ENCODE data around the gene MAN1B1.
"Not testable (repeated sequence)": the region's sequence is repeated elsewhere in the genome, so short reads cannot be mapped to it uniquely, and the experiment has no call there.

MAN1B1 gene

DNA sequence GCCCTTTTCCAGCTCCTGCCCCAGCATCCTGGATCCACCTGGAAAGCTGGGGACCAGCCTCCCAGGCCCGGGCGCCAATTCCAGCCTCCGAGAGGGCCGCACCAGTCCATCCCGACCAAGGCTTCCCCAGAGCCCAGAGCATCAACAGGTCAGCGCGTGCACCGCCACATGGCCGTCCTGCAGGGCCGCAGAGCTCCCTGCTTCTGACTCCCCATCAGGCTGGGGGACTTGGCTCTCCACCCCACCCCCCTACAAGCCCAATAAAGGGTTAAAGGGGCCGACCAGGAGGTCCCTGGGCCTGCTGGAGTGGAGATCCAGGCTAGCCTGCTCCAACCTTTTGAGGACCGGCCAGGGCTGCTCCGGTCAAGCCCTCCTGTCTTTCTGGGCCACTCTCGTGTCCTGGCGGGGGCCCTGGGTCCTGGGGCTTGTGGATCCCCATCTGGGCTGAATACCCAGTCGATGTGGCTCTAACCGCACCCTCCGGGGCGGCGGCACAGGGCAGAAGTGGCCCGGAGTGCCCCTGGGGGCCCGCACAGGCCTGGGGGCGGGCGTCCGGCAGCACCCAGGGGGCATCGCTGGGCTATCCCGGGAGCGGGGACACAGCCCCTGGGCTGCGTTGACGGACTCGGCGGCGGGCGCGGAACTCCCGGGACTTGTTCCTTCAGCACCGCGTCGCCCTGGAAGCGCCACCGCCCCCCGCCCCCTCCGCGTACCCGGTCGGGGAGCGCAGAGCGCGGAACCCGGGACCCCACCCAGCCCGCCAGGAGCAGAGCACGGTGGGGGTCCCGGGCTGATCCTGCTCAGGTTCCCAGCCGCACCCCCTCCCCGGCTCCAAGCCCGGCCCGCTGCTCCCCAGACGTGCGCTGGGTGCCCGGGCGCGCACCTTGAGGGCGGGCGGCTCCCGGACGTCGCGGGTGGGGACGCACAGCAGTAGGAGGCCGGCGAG is 33.5 kb upstream of the MAN1B1 start:
- no peak for DNase-seq (ENCODE audit: low read depth in 2 of 2)

DNA sequence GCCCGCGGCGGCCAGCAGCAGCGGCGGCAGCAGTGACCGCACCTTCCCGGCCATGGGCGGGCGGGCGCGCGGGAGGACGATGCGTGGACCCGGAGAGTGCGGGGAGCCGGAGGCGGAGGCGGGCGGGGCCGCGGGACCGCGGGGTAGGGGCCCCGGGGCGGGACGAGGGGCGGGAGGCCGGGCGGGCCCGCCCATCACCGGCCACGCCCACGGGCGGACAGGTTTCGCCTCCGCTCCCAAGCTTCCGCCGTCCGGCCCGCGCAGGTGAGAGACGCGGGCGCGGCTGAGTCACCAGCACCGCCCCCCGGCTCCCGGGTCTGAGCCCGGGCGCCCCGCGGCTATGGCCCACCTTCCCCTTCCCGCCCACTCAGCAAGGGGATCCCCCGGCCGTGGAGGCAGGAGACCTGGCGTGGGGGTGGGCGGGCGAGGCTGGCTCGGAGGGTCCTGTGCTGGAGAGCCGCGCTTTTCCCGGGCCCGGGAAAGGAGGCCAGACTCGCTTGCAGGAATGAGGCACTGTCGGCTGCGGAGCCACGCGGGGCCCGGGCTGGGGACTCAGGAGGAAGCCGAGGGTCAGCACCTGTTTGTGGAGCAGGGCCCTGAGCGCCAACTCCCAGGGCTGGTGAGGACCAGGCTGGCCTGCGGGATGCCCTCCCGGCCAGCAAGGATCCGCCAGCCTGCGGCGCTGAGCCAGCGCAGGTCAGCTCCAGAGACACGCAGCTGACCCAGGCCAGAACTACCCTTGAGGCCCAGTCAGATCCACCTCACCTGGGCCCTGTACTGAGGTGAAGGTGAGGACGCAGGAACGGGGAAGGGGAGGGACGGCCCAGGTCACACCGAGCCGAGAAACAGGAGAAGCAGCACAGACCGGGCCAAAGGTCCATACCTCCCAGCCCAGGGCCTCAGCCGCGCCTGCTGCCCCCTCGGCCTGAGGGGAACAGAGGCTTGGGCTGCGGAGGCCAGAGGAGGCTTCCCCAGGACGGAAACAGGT is 32.5 kb upstream of the MAN1B1 start, which contains the start of gene ENTPD2:
ENTPD2 (minus strand) TSS at position 118 of the 988 bp plus-strand sequence; CDS start at position 54, 64 bp downstream.
- no peak for DNase-seq (ENCODE audit: low read depth in 2 of 2)

DNA sequence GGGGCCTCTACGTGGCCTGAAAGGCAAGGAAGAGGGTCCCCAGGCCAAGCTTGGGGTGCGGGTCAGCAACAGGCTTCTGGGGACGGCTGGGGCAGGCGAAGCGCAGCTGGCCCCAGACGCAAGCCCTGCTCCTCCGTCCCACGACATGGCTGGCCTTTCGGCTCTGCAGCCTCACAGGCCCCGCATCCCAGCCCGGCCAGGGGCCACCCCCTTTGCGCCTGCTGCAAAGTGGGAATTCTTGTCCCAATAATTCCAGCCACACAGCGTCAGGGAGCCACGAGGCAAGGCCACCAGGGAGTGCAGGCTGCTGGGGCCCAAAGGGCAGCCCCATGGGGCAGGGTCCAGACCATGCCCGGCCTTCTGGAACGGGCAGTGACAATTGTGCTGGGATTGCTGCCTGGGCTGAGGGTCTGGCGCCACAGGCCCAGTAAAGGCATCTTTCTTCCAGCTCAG is 31.8 kb upstream of the MAN1B1 start:
- DNase-seq (ENCODE audit: low read depth in 2 of 2), result no peak

DNA sequence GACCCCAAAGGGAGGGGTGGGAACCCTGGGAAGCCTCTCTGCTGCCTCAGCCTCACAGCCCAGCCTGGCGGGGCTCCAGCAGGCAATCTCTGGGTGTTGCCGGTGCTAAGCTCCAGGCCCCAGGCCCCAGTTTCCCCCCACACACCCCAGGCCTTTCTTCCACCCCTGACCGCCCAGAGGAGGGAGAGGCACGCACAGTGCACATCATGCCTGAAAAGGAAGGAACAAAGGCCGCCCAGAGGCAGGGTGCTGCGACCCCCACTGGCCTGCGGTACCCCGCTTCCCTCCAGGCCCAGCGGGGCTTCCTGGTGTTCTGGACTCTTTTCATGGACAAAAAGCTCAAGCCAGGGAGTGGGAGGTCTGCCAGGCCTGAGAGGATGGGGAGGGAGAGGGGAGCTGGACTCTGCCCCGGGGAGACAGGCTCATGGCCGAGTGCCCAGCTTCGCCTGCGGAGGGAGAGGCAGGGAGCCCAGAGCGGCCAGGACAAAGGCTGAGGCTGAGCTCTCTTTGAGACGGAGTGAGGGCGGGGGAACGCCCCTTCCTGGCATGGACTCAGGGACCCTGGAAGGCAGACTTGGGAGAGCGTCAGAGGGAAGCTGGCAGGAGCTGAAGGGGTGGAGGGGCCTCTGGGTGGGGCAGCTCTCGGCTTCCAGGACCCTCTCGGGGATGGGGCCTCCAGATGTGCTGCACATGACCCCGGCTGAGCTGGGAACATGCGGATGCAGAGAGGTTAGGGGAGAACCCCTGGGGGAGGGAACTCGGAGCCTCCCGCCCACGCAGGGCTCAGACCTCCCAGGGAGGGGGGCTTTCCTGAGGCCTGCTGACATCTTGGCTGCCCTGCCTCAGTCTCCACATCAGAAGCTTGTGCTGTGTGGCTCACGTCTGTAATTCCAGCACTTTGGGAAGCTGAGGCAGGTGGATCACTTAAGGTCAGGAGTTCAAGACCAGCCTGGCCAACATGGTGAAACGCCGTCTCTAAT is 31.1 kb upstream of the MAN1B1 start:
- DNase-seq (ENCODE audit: low read depth in 2 of 2), result no peak

DNA sequence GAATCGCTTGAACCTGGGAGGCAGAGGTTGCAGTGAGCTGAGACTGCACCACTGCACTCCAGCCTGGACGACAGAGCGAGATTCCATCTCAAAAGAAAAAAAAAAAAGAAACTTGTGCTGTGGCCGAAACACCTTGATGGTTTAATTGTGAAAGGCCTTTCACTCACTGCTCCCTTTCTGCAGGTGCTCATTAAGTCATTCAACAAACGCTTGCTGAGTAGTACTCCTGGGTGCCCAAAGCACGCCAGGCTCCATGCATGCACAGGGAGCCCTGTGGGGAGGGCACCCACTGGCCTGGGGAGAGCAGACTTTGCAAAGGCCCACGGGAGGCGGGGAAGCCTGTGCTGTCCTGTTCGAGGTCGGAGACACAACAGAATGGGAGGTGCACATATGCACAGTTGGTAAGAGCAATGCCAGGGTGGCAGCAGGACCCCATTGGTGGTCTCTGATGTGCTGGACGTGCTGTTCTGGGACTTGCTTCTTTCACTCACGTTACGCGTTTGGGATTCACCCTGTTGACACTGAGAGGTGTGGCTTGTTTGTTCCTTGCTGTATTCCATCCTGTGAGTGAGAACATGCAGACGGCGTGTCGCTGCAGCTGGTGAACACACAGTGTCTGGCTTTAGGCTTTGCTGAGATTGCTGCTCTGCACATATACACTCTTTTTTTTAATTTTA is 29.9 kb upstream of the MAN1B1 start:
- no peak for DNase-seq (ENCODE audit: low read depth in 2 of 2)

DNA sequence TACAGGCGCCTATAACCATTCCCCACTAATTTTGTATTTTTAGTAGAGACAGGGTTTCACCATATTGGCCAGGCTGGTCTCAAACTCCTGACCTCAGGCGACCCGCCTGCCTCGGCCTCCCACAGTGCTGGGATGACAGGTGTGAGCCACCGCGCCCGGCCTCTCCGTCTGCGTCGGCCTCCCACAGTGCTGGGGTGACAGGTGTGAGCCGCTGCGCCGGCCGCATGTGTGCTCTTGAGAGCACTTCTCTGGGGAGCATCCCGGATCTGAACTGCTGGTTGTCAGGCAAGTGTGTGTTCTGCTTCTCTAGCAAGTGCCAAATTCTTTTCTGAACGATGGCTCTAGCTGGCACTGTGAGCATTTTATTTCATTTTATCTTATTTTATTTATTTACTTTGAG is 29.2 kb upstream of the MAN1B1 start:
- DNase-seq (ENCODE audit: low read depth in 2 of 2), result no peak

DNA sequence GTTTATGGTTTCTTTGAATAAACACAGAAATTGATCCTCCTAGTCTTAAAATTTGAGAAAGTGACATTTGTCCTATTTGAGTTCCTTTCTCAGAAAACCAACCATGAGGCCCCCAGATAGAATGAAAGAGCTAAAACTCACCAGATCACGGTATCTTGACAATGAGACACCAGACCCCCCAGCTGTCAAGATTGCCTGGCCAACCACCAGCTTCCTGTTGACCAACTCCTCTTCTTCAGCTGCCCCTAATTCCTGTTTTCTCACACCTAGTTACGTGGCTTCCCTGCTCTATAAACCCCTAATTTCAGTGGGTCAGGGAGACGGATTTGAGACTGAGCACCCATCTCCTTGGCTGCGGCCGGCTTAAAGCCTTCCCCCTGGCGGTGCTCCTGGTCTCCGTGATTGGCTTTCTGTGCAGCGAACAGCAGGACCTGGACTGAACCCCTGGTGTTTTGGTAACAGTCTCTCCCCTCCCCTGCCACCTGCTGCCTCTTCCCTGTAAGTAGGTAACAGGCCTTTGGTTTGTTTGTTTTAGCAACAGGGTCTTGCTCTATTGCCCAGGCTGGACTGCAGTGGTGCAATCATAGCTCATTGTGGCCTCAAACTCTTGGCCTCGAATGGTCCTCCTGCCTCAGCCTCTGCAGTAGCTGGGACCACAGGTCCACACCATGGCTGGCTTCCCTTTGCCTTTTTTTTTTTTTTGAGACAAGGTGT is 28.1 kb upstream of the MAN1B1 start:
- no peak for DNase-seq (ENCODE audit: low read depth in 2 of 2)

DNA sequence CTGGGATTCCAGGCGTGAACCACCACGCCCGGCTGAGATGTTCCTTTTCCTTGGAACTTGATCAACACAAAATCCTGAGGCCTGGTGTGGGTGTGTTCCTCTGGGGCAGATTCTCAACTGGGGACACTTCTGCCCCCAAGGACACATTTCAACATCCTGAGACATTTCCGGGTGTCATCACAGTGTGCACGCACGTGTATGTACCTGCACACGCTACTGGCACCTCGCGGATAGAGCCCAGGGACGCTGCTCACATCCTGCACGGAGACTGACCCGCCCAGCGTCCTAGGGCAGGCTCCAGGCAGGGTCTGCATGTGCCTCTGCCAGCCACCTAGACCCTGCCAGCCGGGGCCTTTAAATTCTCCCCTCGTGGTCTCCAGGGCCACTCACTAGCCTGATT is 24.4 kb upstream of the MAN1B1 start:
- DNase-seq (ENCODE audit: low read depth in 2 of 2), result no peak

DNA sequence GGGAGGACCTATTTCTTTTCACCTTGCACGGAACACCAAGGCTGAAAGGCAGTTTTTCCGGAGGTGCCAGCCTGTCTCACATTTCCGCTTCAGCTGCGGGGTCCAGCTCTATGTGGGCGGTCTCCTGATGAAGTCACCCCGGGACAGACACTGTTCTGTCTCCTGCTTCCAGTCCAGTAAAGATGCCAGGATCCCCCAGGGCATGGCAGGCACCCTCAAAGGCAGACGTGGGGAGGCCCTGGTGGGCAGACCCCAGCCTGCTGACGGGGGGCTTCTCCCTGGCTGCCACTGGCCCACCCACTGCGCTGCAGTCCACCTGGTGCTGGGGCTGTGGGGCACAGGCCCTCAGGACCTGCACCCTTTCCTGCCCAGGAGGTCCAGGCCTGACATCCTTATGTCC is 24.0 kb upstream of the MAN1B1 start:
- not testable (repeated sequence) for DNase-seq (ENCODE audit: low read depth in 2 of 2)

DNA sequence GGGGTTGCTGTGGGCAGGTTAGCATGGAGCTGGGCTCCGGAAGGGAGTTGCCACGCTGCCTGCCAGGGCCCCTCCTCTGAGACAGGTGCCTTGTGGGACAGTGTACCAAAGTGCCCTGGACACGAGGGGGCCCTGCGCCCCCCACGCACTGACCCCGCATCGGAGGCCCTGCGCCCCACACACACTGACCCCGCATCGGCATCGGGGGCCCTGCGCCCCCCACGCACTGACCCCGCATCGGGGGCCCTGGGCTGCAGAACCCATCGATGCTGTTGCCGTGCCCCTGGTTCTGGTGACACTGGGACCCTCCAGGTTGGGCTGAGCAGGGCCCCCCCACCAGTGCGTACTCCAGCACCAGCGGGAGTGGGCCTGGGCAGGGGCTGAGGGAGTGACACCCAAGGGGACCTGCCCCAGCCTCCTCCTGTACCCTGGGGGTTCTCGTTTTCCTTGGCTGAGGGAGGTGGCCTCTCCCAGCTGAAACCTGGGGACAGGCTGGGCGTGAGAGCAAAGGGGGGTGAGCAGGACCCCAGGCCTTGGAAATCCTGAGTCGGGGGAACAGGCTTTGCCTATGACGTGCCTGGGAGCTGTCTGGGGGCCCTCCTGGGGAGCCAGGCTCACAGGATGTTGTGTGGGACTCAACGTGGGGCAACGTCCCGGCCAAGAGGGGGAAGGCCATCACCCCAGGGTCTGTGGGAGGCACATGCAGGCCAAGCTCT is 23.3 kb upstream of the MAN1B1 start:
- DNase-seq (ENCODE audit: low read depth in 2 of 2), result no peak

DNA sequence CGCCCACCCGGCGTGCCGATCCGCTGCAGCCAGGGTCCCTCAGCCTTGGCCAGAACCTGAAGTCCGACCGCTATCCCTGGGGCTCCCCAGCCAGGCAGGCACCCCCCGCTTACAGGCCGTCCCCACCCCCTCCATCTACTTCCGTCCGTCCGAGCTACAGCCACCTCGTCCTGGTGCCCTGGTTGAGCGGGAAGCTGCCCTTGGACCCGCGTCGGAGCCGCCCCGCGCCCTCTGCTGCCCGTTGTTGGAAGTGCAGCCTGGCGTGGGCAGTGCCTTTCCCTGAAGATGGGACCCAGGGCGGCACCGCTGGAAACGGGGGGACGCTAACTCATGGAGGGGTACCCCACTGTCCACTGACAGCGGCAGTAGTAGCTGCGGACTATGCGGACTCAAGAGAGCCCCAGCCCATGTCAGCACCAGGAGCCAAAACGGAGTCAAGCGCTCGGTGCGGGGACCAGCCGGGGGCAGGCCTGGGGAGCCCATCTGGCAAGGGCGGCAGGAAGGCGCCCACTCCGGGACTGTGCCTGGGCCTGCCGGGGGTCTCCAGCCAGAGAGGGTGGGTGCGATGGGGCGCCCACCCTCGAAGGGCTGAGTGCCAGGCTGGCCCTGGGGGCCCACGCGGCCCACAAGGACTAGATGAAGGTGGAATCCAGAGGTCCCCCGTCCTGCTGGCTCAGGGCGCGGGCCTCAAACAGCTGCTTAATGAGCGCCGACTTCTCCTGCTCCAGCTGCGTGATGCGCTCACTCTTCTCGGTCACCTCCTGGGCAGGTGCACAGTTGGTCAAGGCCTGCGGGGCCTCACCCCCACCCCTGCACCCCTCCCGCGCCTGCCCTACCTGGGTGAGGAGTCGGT is 22.5 kb upstream of the MAN1B1 start:
- DNase-seq (ENCODE audit: low read depth in 2 of 2), result peak; percentile 42 to 64

DNA sequence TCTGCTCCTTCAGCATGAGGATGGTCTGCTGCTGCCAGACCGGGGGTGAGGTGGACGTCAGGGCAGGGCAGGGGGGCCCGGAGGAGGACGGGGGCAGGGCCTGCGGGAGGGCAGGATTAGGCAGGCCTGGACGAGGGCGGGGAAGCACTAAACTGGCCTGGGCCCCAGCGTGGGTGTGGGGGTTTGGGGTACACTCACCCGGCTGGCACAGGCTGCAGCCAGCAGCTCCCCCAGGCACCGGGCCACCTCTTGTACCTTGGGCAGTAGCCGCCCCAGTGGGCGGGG is 22.0 kb upstream of the MAN1B1 start:
- DNase-seq (ENCODE audit: low read depth in 2 of 2), result no peak

DNA sequence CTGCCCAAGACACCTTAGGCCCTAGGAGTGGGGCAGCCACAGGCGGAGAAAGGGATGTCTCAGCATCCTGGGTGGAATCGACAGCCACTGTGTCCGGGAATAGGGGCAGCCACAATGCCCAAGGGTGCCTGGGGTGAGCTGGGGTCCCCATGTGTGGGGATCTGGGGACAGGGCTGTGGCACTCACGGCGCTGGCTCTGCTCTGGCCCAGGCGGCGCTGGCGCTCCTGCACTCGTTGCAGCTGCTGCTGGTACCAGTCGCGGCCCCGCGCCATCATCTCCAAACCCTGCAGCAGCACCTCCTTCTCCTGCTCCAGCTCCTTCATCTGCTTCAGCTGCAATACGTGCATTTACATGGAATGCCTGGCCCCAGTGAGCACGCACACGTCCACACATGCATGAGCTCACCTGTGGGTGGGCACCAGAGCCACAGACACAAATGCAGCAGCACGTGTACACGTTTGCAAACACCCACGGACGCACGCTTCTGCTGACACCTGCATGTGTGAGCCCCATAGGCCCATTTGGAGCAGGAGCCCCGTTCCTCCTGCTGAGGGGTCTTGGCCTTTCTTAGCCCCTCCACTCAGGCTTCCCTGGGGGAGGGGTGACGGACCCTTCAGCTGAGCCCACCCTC is 21.3 kb upstream of the MAN1B1 start:
- DNase-seq (ENCODE audit: low read depth in 2 of 2), result no peak

DNA sequence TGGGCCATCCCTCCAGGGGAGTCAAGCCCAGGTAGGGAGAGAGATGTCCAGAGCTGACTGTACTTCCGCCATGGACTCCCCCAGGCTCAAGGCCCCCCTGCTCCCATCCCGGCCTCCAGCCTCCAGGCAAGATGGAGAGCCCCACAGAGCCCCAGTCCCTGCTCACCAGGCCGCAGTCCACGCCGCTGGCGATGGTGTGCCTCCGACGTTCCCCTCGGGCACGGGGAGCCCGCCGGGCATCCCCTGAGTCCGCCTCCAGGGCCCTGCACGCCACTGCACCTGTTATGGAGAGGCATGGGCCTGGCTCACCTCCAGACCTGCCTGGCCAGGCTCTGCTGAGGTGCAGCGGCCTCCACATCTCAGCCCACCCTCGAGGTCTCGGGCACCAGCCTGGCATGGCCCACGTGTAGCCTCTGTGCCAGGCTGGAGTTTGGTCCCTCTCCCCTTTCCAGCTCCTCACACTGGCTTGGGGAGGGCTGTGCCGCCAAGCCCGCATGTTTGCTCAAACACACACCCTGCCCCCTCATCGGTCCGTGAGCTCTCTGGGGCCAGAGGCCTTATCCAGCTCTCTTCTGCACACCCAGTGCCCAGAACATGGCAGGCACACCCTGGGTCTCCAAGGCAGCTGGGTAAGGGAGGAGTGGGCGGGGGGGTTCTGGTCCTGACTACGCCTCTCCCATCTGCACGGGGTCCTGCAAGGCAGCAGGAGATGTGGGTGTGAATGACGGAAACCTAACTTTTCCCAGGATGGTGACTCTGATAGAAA is 20.5 kb upstream of the MAN1B1 start:
- DNase-seq (ENCODE audit: low read depth in 2 of 2), result no peak

DNA sequence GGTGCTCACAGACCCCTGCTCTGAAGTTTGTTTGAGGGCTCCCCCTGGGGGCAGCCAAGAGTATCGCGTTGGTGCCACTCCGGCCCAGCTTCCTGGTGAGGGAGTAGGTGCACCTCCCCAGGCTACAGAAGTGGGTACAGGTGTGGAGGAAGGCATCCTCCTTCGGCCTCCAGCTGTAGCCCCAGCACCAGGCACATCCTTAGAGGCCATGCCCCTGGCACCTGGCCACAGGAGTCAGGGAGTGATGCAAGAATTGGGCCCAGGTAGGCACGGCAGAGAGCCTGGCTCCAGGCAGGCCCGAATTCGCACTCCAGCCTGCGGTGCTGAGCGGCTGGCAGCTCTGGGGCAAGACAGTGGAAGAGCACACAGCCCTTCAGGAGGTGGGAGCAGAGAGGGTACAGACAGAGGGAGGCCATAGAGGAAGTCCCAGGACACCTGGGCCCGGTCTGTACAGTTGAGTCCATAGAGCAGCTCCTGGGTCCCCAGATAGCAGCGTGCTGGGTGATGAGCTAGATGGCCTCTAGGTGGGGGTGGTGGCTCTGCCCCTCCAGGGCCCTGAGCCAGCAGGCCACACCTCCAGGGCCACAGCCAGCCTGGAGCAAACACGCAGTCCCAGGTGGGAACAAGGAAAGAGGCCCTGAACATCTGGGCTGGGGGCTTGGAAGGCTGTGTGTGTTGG is 18.8 kb upstream of the MAN1B1 start:
- DNase-seq (ENCODE audit: low read depth in 2 of 2), result peak; percentile 67 to 78
